HG03045 (cell line): Measurements from ENCODE around the gene MEAK7.

Experiments
- ATAC-seq: cut with Tn5 transposase; IDR thresholded peaks from one replicate; pipeline ENCODE4 v1.9.1; 2021; ENCODE audit warnings: mild to moderate bottlenecking, moderate library complexity; ENCODE audit not compliant: unreplicated experiment

Gene MEAK7

GRCh38 chr16:84513666-84514065 lies 9.2 kb upstream of the MEAK7 start:
- ATAC-seq = no peak

GRCh38 chr16:84513123-84513522 lies 8.7 kb upstream of the MEAK7 start:
- no peak for ATAC-seq

- ATAC-seq = no peak
Measured at GRCh38 chr16:84511831-84512230, 7.4 kb upstream of the MEAK7 start.

GRCh38 chr16:84511180-84511800 lies 6.8 kb upstream of the MEAK7 start:
- no peak for ATAC-seq

DNA sequence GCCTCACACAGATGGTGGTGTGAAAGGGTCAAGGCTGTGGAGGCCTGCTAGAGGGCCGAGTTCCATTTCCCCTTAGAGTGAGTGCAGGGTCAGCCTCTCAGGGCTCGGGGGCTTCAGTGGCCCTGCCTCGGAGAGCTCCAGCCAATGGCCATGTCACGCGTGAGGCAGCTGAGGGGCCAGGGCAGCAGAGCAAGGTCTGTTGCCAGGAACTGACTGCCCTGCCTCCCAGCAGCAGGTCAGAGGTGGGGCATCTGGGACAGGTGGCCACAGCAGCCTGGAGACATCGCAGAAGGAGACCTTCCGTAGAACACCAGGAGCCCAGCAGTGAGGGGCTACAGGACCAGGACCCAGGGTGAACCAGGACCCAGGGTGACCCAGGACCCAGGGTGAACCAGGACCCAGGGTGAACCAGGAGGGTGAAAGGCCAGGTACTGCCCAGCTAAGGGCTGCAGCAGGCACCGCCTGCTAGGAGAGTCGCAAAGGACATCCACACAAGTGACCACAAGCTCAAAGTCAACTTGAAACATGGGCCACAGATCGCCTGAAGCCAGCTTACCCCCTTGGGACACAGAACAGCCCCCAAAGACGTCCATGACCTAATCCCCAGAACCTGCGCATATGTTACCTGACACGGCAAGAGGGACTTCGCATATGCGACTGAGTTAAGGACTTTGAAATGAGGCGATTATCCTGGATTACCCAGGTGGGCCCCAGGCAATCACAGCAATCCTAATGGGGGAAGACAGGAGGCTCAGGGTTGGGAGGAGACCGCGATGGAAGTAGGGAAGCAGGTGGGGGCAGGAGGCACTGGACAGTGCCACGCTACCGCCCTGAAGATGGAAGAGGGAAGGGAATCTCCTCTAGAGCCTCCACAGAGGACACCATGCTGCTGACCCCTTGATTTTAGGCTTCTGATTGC lies 4.8 kb upstream of the MEAK7 start:
- ATAC-seq = no peak

GRCh38 chr16:84508502-84508901 lies 4.0 kb upstream of the MEAK7 start:
- no peak for ATAC-seq

DNA sequence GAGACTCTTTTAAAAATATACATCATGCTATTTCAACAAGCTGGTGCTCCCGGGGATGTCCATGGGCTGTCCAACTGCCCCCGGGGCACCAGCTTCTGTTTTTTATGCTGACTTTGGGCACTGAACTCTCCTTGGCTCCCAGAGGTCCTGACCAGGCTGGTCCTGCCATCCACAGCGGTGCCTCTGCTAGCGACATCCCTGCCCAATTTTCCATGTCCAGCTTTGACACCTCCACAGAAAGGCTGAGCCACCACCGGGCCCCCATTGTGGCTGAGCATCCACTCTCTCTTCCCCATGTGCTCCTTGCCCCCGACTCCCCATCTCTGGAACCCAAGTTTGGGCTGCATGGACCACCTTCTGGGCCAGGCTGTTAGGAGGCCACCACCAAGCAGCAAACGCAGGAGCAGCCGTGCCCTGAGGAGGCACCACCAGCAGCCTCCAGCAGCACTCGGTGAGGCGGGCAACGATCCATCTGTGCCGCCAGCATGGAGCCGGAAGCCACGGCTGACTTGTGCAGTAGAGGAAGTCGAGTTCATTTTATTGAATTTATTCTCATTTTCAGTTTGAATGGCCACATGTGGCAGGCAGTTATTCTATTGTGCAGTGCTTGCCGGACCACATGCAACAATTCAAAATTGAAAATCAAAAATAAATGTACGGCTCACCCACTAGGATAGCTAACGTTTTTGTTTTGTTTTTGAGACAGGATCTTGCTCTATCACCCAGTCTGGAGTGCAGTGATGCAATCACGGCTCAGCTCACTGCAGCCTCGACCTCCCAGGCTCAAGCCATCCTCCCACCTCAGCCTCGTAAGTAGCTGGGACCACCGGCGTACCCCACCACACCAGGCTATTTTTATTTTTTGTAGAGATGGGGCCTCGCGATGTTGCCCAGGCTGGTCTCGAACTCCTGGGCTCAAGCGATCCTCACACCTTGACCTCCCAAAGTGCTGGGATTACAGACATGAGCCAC lies 2.8 kb upstream of the MEAK7 start:
- no peak for ATAC-seq

DNA sequence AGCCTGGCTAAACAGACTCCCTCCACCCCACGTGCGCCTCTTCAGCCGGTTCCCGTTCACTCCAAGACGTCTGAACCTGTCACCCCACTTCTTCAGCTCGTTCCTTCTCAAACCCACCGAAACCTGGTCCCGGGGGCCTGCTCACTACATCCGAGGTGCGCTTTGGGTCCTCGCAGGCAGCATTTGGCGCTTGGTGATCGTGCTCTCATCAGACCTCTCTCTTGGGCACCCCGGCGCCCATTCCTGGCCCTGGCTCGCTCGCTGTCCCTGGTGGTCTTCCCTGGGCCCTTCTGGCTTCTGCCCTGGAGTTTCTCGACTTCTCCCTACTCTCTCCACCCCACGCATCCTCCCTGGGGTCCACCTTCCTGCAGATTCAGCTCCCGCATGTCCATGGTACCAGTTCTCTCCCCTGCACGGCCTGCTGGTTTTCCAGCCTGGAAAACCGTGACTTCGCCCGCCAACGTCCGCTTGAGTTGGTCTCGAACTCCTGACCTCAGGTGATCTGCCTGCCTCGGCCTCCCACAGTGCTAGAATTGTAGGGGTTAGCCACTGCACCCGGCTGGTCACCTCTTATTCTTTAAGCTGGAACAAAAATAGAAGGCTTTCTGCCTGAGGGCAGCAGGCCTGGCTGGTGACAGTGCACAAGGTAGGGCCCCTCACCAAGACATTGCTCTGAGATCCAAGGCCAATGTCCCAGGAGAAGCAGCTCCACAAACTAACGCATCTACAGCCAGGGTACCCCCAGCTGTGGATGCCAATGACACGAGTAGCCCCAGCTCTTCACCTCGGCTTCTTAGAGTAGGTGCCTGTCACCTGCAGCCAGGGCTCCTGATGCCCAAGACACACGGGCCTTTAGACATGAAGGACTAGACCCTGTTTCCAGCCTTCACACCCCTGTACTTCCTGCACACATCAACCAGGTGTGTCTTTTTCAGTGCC lies 1.1 kb upstream of the MEAK7 start:
- ATAC-seq = no peak

- no peak for ATAC-seq
Measured at GRCh38 chr16:84503751-84504395, 586 bp downstream of the MEAK7 start.

- ATAC-seq = no peak
Measured at GRCh38 chr16:84502581-84502980, 1.9 kb downstream of the MEAK7 start.

DNA sequence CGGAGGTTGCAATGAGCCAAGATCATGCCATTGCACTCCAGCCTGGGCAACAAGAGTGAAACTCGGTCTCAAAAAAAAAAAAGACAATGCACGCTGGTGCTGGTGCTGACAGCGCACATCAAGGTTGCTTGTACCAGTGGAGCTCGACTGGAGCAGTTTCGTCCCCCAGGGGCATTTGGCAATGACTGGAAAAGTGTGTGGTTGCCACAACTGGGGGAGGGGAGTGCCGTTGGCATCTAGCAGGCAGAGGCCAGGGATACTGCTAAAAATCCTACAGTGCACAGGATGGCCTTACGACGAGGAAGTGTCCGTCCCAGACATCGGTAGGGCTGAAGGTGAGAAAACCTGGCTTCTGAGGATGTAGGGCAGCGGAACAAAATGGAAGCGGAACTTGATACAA lies 2.4 kb downstream of the MEAK7 start:
- ATAC-seq = no peak

- ATAC-seq = no peak
Measured at GRCh38 chr16:84501077-84501735, 3.3 kb downstream of the MEAK7 start.

GRCh38 chr16:84500531-84500930 lies 3.9 kb downstream of the MEAK7 start:
- ATAC-seq = no peak

- no peak for ATAC-seq
Measured at GRCh38 chr16:84499638-84500037, 4.8 kb downstream of the MEAK7 start.

DNA sequence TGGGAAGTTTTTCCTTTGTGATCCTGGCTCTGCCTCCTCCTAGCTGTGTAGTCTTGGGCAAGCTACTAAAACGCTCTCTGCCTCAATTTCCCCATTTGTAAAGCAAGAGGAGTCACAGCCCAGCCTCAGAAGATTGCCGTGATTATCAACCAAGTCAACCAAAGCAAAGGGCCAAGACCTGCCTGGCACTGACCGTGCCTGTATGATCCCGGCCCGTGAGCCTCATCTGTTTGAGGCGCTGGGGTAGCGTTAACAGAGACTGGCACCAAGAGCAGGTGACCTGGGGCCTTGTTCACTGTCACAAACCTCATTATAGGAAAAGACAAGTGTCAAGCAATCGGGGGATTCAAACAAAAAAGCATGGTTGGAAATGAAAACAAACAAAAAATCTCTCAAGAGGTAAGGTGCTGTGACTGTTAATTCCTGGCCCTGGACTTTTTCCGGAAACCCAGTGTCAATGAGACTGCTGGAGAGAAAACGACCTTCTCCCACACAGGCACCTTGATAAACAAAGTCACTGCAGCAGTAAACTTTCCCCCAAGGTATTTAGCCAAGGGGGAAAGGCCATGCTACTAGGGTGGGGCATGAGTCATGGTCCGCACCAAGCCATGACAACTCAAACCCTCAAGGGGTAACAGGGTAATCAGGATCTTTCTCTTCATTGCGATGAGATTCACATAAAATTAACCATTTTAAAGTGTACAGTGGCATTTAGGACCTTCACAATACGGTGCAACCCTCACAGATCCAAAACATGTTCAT lies 5.4 kb downstream of the MEAK7 start:
- no peak for ATAC-seq

DNA sequence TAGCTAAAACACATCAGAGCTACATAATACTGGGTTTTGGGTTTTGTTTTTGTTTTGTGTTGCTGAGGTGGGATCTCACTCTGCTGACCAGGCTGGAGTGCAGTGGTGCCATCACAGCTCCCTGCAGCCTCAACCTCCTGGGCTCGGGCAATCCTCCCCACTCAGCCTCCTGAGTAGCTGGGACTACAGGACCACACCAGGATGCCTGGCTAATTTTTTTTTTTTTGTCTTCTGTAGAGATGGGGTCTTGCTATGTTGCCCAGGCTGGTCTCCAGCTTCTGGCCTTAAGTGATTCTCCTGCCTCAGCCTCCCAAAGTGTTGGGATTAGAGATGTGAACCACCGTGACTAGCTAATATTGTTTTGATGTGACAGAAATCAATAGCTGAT lies 6.2 kb downstream of the MEAK7 start:
- ATAC-seq = no peak

DNA sequence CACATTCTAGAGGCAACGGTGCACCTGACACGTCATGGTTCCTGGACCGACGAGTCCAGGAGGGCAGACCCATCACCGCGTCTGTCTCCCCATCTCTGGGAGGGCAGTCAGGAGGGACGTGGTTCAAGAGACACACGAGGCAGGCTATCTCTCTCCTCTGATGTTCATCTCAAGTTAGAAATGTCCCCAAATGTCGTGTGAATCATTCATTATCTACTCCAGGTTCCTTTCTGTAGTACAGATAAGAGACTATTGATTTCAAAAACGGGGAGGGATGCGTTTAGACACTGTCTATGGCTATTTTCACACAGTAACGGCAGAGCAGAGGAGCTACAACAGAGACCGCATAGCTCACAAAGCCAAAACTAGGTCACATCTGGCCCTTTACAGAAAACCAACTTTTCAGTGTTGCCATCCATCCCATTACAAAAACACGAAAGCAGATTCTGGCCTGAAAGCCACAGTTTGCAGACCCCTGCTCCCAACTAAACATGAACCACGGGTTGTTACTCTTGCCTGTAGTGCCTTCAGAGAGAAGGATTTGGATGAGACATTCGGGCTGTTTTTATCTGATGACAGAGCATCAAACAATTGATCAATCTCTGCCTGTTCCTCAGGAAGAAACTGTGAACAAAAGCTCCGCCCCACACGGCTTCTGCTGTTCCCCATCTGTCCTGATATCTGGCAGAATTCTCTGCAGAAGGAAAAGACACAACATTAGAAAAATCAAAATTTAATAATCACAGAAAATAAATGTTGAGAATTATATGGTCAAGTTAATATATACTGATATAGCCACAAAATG lies 6.8 kb downstream of the MEAK7 start:
- ATAC-seq = no peak

GRCh38 chr16:84496991-84497390 lies 7.5 kb downstream of the MEAK7 start:
- no peak for ATAC-seq
